GM12801 (cell line): Measurements from ENCODE around the gene TEX2.

Experiments used
- CTCF ChIP-seq: IDR thresholded peaks from one replicate; pipeline ENCODE4 v1.5.1; 2011; ENCODE audit warnings: control low read depth; ENCODE audit not compliant: insufficient read length; ENCODE audit errors: extremely low read depth

Gene TEX2

GRCh38 chr17:64254755-64255154 lies 8.3 kb downstream of the TEX2 start:
- no peak for TF ChIP-seq CTCF

- no peak for TF ChIP-seq CTCF
Observed at GRCh38 chr17:64253470-64253869, 9.6 kb downstream of the TEX2 start.

GRCh38 chr17:64252831-64253230 lies 10.2 kb downstream of the TEX2 start:
- TF ChIP-seq CTCF = no peak

GRCh38 chr17:64250233-64250835 lies 12.7 kb downstream of the TEX2 start:
- TF ChIP-seq CTCF = no peak

- no peak for TF ChIP-seq CTCF
Observed at GRCh38 chr17:64247836-64248235, 15.2 kb downstream of the TEX2 start.

GRCh38 chr17:64245218-64246145 lies 17.6 kb downstream of the TEX2 start:
- TF ChIP-seq CTCF = no peak

GRCh38 chr17:64244165-64244564 lies 18.9 kb downstream of the TEX2 start:
- no peak for TF ChIP-seq CTCF
